ENCODE measurements around the gene ARHGEF28.
A peak's percentile ranks its signal among the peaks of the same experiment; 100 is the strongest.

Gene ARHGEF28

GRCh38 chr5:73781107-73781768 lies 155.2 kb downstream of the ARHGEF28 start:
- TF ChIP-seq CTCF (IDR thresholded peaks at IDR 0.05; ENCODE audit: low read depth, low read length, poor library complexity, severe bottlenecking) (no peak), EZH2phosphoT487 (IDR thresholded peaks at IDR 0.05; ENCODE audit: borderline replicate concordance, low read length) (no peak)
- Histone ChIP-seq H3K79me2 (ENCODE audit: control insufficient read depth, low read length) (no peaks in the 10 kb centered on the region), H3K4me1 (ENCODE audit: control insufficient read depth, low read length) (no peaks in the 10 kb centered on the region), H3K9me2 (replicated peaks; ENCODE audit: control insufficient read depth, low read length) (no peaks in the 10 kb centered on the region), H3K4me2 (ENCODE audit: low read length) (no peak overlapping the region), H3K4me3 (ENCODE audit: low read length) (no peak overlapping the region), H4K20me1 (ENCODE audit: control insufficient read depth, insufficient read depth, low read depth, low read length) (no peaks in the 10 kb centered on the region), H3K9me3 (ENCODE audit: control insufficient read depth, insufficient read depth, low read length) (no peaks in the 10 kb centered on the region), H3F3A (ENCODE audit: control insufficient read depth, insufficient read depth) (no peaks in the 10 kb centered on the region), H3K27ac (ENCODE audit: low read depth, low read length) (no peak overlapping the region), H3K27me3 (ENCODE audit: control insufficient read depth, low read length) (no peaks in the 10 kb centered on the region), H3K36me3 (ENCODE audit: control insufficient read depth, low read length) (no peaks in the 10 kb centered on the region)

- TF ChIP-seq CTCF (IDR thresholded peaks at IDR 0.05; ENCODE audit: low read depth, low read length, poor library complexity, severe bottlenecking) = peak; percentile 41
- no peak for TF ChIP-seq EZH2phosphoT487 (IDR thresholded peaks at IDR 0.05; ENCODE audit: borderline replicate concordance, low read length)
- Histone ChIP-seq H3K36me3 (ENCODE audit: control insufficient read depth, low read length) (no peaks in the 10 kb centered on the region), H4K20me1 (ENCODE audit: control insufficient read depth, insufficient read depth, low read depth, low read length) (no peaks in the 10 kb centered on the region), H3K4me3 (ENCODE audit: low read length) (no peak overlapping the region), H3F3A (ENCODE audit: control insufficient read depth, insufficient read depth) (no peaks in the 10 kb centered on the region), H3K4me1 (ENCODE audit: control insufficient read depth, low read length) (no peaks in the 10 kb centered on the region), H3K27ac (ENCODE audit: low read depth, low read length) (no peak overlapping the region), H3K27me3 (ENCODE audit: control insufficient read depth, low read length) (no peaks in the 10 kb centered on the region), H3K4me2 (ENCODE audit: low read length) (no peak overlapping the region), H3K9me3 (ENCODE audit: control insufficient read depth, insufficient read depth, low read length) (no peaks in the 10 kb centered on the region), H3K79me2 (ENCODE audit: control insufficient read depth, low read length) (no peaks in the 10 kb centered on the region), H3K9me2 (replicated peaks; ENCODE audit: control insufficient read depth, low read length) (no peaks in the 10 kb centered on the region)
These were observed 157.8 kb downstream of the ARHGEF28 start for GRCh38 chr5:73783828-73784227.

GRCh38 chr5:73786043-73786831 lies 160.2 kb downstream of the ARHGEF28 start:
- H4K20me1 ChIP-seq (ENCODE audit: control insufficient read depth, insufficient read depth, low read depth, low read length) = no peaks in the 10 kb centered on the region
- no peaks in the 10 kb centered on the region for H3K79me2 ChIP-seq (ENCODE audit: control insufficient read depth, low read length)
- no peak for TF ChIP-seq EZH2phosphoT487 (IDR thresholded peaks at IDR 0.05; ENCODE audit: borderline replicate concordance, low read length)
- no peak for TF ChIP-seq CTCF (IDR thresholded peaks at IDR 0.05; ENCODE audit: low read depth, low read length, poor library complexity, severe bottlenecking)
- 0 out of 2 replicates have a peak, but pooled peaks cover 4% of the 10 kb centered on the region for H3K27me3 ChIP-seq (ENCODE audit: control insufficient read depth, low read length)
- H3K4me3 ChIP-seq (ENCODE audit: low read length) = no peak overlapping the region
- no peak overlapping the region for H3K27ac ChIP-seq (ENCODE audit: low read depth, low read length)
- H3F3A ChIP-seq (ENCODE audit: control insufficient read depth, insufficient read depth) = no peaks in the 10 kb centered on the region
- H3K4me2 ChIP-seq (ENCODE audit: low read length) = no peak overlapping the region
- H3K9me3 ChIP-seq (ENCODE audit: control insufficient read depth, insufficient read depth, low read length) = no peaks in the 10 kb centered on the region
- no peaks in the 10 kb centered on the region for H3K36me3 ChIP-seq (ENCODE audit: control insufficient read depth, low read length)
- H3K4me1 ChIP-seq (ENCODE audit: control insufficient read depth, low read length) = no peaks in the 10 kb centered on the region
- H3K9me2 ChIP-seq (replicated peaks; ENCODE audit: control insufficient read depth, low read length) = no peaks in the 10 kb centered on the region

Data from DOHH2 (cell line).